CD4-positive, alpha-beta T cell (primary cell): ENCODE results near the gene PTPRN2. TPM values are rescaled to one million over a fixed set of nuclear protein-coding genes. Genes with fewer than 3 reads are reported as not detected.

Experiments
- ATAC-seq: fragments of 200-7000 bp; cut with Tn5 transposase; one replicate; pipeline ENCODE4 v1.10.0; 2022; ENCODE audit warnings: mild to moderate bottlenecking; ENCODE audit not compliant: poor library complexity
- CTCF ChIA-PET: fragments of 350-600 bp; sonication (Branson Sonifier 250); formaldehyde crosslinking; loops from one replicate; lab custom pipeline; 2021; ENCODE audit warnings: antibody characterized with exemption, inconsistent platforms; lab: Charles Lee
- POLR2A ChIA-PET: fragments of 350-600 bp; sonication (Branson Sonifier 250); formaldehyde crosslinking; loops from one replicate; lab custom pipeline; 2021; ENCODE audit warnings: antibody characterized with exemption, inconsistent platforms; lab: Charles Lee
- DNase-seq, 14 experiments: peaks; one replicate each; pipeline ENCODE4 v3.0.0-alpha.2; 2013 to 2020; ENCODE audit warnings: mixed read lengths in 2 of 14
- H3K27ac ChIP-seq, 2 donors: one replicate each; pipeline versions ENCODE4 v1.5.1 to v1.7.0; 2013; ENCODE audit warnings: low read length in 2 of 2, low read depth in 1 of 2, mild to moderate bottlenecking in 1 of 2
- H3K27me3 ChIP-seq, 2 experiments: 1 replicate in 1 of 2; 2 replicates in 1 of 2; pipeline versions ENCODE4 v1.6.1 to v1.7.0; 2013; ENCODE audit warnings: low read length in 2 of 2, control low read depth in 1 of 2, mild to moderate bottlenecking in 1 of 2, moderate library complexity in 1 of 2; ENCODE audit not compliant: insufficient read depth in 2 of 2, control insufficient read depth in 1 of 2
- H3K36me3 ChIP-seq: one replicate; pipeline ENCODE4 v1.6.1; 2013; ENCODE audit warnings: low read length, control low read depth; ENCODE audit not compliant: insufficient read depth
- H3K4me1 ChIP-seq: one replicate; pipeline ENCODE4 v1.6.1; 2013; ENCODE audit warnings: low read length, control low read depth; ENCODE audit not compliant: insufficient read depth
- H3K4me3 ChIP-seq: one replicate; pipeline ENCODE4 v1.5.1; 2013; ENCODE audit warnings: mild to moderate bottlenecking, low read length, moderate library complexity
- H3K9me3 ChIP-seq, 2 experiments: 1 replicate in 1 of 2; 2 replicates in 1 of 2; pipeline versions ENCODE4 v1.6.1 to v1.7.0; 2013; ENCODE audit warnings: low read length in 2 of 2, mild to moderate bottlenecking in 2 of 2, control low read depth in 1 of 2, moderate library complexity in 1 of 2; ENCODE audit not compliant: control insufficient read depth in 1 of 2, insufficient read depth in 1 of 2
- H3K27ac Mint-ChIP-seq: one replicate; pipeline ENCODE4 v1.8.0; 2020; ENCODE audit warnings: mixed read lengths
- H3K27me3 Mint-ChIP-seq: one replicate; pipeline ENCODE4 v1.8.0; 2021; ENCODE audit warnings: mixed read lengths
- H3K36me3 Mint-ChIP-seq: one replicate; pipeline ENCODE4 v1.8.0; 2021; ENCODE audit warnings: low read depth, mixed read lengths
- H3K4me1 Mint-ChIP-seq: one replicate; pipeline ENCODE4 v1.8.0; 2021; ENCODE audit warnings: low read depth, mixed read lengths
- H3K4me3 Mint-ChIP-seq: one replicate; pipeline ENCODE4 v1.8.0; 2020; ENCODE audit warnings: mild to moderate bottlenecking, mixed read lengths
- H3K9me3 Mint-ChIP-seq: one replicate; pipeline ENCODE4 v1.8.0; 2020; ENCODE audit warnings: mixed read lengths
- CTCF ChIP-seq: fragments of 200-600 bp; IDR thresholded peaks from one replicate; pipeline ENCODE4 v1.8.0; 2022; ENCODE audit warnings: antibody characterized with exemption, mild to moderate bottlenecking
- intact Hi-C, 2 experiments: fragments of 100-400 bp; cut with DNase I in 1 of 2; cut with micrococcal nuclease in 1 of 2; formaldehyde crosslinking; loops; one replicate each; pipeline versions ENCODE4 v1.15.1 to v1.9.0; 2023 to 2025; cut with DNase I, micrococcal nuclease
- total RNA-seq, 174 experiments: library from RNA in 2 of 174; stranded (reverse) in 2 of 174; gene quantifications; one replicate each; pipeline ENCODE4 v1.2.3 and lab custom pipeline; 2021 to 2026

The PTPRN2 gene
- total RNA-seq, 2 experiments from 2014 or later = 0.34 to 0.44 TPM

- no peaks in the 10 kb centered on the region for H3K27me3 ChIP-seq
- H3K4me1 ChIP-seq = no peaks in the 10 kb centered on the region
- no peak for TF ChIP-seq CTCF
- Mint-ChIP-seq H3K27me3 (peaks cover 3% of the 10 kb centered on the region), H3K36me3 (no peaks in the 10 kb centered on the region), H3K27ac (no peak overlapping the region), H3K9me3 (peaks cover 2% of the 10 kb centered on the region), H3K4me3 (no peak overlapping the region), H3K4me1 (no peaks in the 10 kb centered on the region)
- POLR2A ChIA-PET = no interaction called here
- peaks cover 0 to 31% of the 10 kb centered on the region in 2 experiments for H3K9me3 ChIP-seq
- no peak overlapping the region for H3K4me3 ChIP-seq
- peak in 2 of 14 experiments; percentile 25 to 63 for DNase-seq
- intact Hi-C loops = no loop called here
- ATAC-seq = no peak
- CTCF ChIA-PET = no interaction called here
- no peaks in the 10 kb centered on the region for H3K36me3 ChIP-seq
- H3K27ac ChIP-seq = no peak overlapping the region
These were observed 7.4 kb upstream of the PTPRN2 start for GRCh38 chr7:158595068-158595467.

DNA sequence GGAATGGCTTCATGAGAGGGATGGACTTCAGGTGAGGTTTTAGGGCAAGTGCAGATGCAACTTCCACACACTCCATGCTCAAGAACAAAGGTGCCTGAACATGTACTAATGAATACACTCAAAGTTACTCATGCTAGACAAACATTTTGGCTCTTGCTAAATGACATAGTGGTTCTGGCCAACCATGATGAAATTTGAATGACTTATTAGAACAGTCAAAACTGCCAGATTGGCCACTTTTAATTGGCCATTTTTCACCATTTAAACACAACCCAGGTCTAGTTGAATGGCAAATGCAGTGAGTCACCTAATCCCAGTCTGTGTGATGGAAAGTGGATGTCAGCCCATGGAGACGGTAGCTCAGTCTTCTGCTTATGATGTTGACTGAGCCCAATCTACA, 4.9 kb upstream of the PTPRN2 start:
- peaks cover 0 to 45% of the 10 kb centered on the region in 2 experiments for H3K9me3 ChIP-seq
- peaks cover 5 to 9% of the 10 kb centered on the region in 2 experiments for H3K27me3 ChIP-seq
- Mint-ChIP-seq H3K9me3 (peaks cover 3% of the 10 kb centered on the region), H3K27ac (no peak overlapping the region), H3K27me3 (peaks cover 18% of the 10 kb centered on the region), H3K36me3 (no peaks in the 10 kb centered on the region), H3K4me1 (peaks cover 6% of the 10 kb centered on the region), H3K4me3 (no peak overlapping the region)
- H3K36me3 ChIP-seq = no peaks in the 10 kb centered on the region
- POLR2A ChIA-PET = no interaction called here
- intact Hi-C loops = no loop called here
- ATAC-seq (no peak), DNase-seq (no peak)
- H3K4me3 ChIP-seq = no peak overlapping the region
- CTCF ChIA-PET = no interaction called here
- H3K27ac ChIP-seq = no peak overlapping the region
- no peak for TF ChIP-seq CTCF
- no peaks in the 10 kb centered on the region for H3K4me1 ChIP-seq

DNA sequence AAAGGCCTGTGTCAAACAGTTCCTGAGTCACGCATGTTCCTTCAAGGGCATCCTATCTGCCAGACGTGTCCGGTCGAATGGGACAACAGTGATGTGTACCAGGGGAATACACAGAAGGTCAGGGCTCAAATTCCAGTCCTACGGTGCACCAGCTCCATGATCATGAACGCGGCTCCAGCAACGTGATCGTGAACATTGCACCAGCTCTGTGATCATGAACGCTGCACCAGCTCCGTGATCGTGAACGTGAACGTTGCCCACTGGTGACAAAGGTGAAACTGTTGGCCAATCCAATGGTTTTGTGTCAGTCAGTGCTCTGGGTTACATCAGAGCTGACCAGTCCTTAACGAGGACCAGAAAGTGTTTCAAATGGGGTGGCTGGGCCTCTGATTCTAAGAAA, 4.3 kb upstream of the PTPRN2 start:
- ChIA-PET POLR2A (no interaction called here), CTCF (no interaction called here)
- no peak overlapping the region for H3K27ac ChIP-seq
- no peak overlapping the region for H3K4me3 ChIP-seq
- no peak for TF ChIP-seq CTCF
- no peak overlapping the region for H3K4me3 Mint-ChIP-seq
- no peaks in the 10 kb centered on the region for H3K36me3 ChIP-seq
- peaks cover 5 to 9% of the 10 kb centered on the region in 2 experiments for H3K27me3 ChIP-seq
- no peaks in the 10 kb centered on the region for H3K36me3 Mint-ChIP-seq
- DNase-seq (no peak), ATAC-seq (no peak)
- peaks cover under 1% of the 10 kb centered on the region for H3K4me1 ChIP-seq
- no peak overlapping the region for H3K27ac Mint-ChIP-seq
- peaks cover 0 to 45% of the 10 kb centered on the region in 2 experiments for H3K9me3 ChIP-seq
- intact Hi-C loops = no loop called here
- peaks cover 6% of the 10 kb centered on the region for H3K4me1 Mint-ChIP-seq
- H3K9me3 Mint-ChIP-seq = peaks cover 3% of the 10 kb centered on the region
- H3K27me3 Mint-ChIP-seq = peaks cover 18% of the 10 kb centered on the region
